GM12878 (cell line): ENCODE data around the gene THOC7.

Experiments
- CREM ChIP-seq: IDR thresholded peaks from 2 replicates; pipeline ENCODE4 v1.6.1; 2014; ENCODE audit warnings: antibody characterized with exemption, low read depth
- CTCF ChIP-seq, 3 experiments: IDR thresholded peaks in 2 of 3; conservative IDR thresholded peaks in 1 of 3; 2 replicates each; pipeline ENCODE4 v1.5.1; 2011; ENCODE audit warnings: low read depth in 3 of 3, low read length in 3 of 3, mild to moderate bottlenecking in 3 of 3, control low read depth in 2 of 3, moderate library complexity in 2 of 3, inconsistent platforms in 1 of 3, mixed read lengths in 1 of 3; ENCODE audit not compliant: control insufficient read depth in 2 of 3, insufficient read depth in 1 of 3; ENCODE audit errors: extremely low read depth in 1 of 3
- EZH2 ChIP-seq: IDR thresholded peaks from 2 replicates; pipeline ENCODE4 v1.6.1; 2012; ENCODE audit warnings: low read depth, mild to moderate bottlenecking, control low read depth, inconsistent platforms, low read length, borderline replicate concordance; ENCODE audit not compliant: control insufficient read depth
- FOXM1 ChIP-seq: IDR thresholded peaks from 2 replicates; pipeline ENCODE4 v1.6.1; 2012; ENCODE audit warnings: low read depth, mild to moderate bottlenecking, inconsistent platforms, low read length, moderate library complexity
- JUND ChIP-seq: IDR thresholded peaks from 2 replicates; pipeline ENCODE4 v1.6.1; 2012; ENCODE audit warnings: low read depth, mild to moderate bottlenecking, low read length, improper control_type of control experiment, moderate library complexity
- MAX ChIP-seq: IDR thresholded peaks from 2 replicates; pipeline ENCODE4 v1.6.1; 2012; ENCODE audit warnings: low read depth, low read length, improper control_type of control experiment
- NKRF ChIP-seq: fragments of 450-650 bp; conservative IDR thresholded peaks from 2 replicates; pipeline ENCODE4 v1.6.1; 2017; ENCODE audit warnings: mild to moderate bottlenecking, moderate library complexity
- POLR2A ChIP-seq: IDR thresholded peaks from 2 replicates; pipeline ENCODE4 v1.6.1; 2011; ENCODE audit warnings: low read depth, mild to moderate bottlenecking, low read length

GRCh38 chr3:63867225-63867624 lies 3.6 kb upstream of the THOC7 start:
- TF ChIP-seq FOXM1 (no peak), JUND (no peak), CTCF (IDR thresholded peaks at IDR 0.05 in 2 of 3, conservative IDR thresholded peaks at IDR 0.05 in 1 of 3; ENCODE audit: control insufficient read depth in 2 of 3, extremely low read depth in 1 of 3, insufficient read depth in 1 of 3, low read depth in 3 of 3, low read length in 3 of 3) (no peak), CREM (no peak), NKRF (no peak), EZH2 (no peak), POLR2A (no peak), MAX (no peak)
